K562 (cell line): Measurements from ENCODE around the gene MRPL38. TPM values are rescaled to one million over a fixed set of nuclear protein-coding genes. Genes with fewer than 3 reads are reported as not detected.

ENCODE experiments used
- ARNT ChIP-seq, 2 experiments: fragments of 450-650 bp; IDR thresholded peaks; 2 replicates each; pipeline ENCODE4 v1.6.1; 2016; ENCODE audit warnings: mild to moderate bottlenecking in 1 of 2
- DDX20 ChIP-seq: fragments of 450-650 bp; IDR thresholded peaks from 2 replicates; pipeline ENCODE4 v1.6.1; 2016; ENCODE audit warnings: missing genetic modification characterization, low read depth, mild to moderate bottlenecking, missing compliant biosample characterization, moderate library complexity
- FOS ChIP-seq: IDR thresholded peaks from 3 replicates; pipeline ENCODE4 v1.6.1; 2011; ENCODE audit not compliant: insufficient read length; ENCODE audit errors: extremely low read depth
- GATA2 ChIP-seq: sonication (generic); formaldehyde crosslinking; IDR thresholded peaks from 2 replicates; pipeline ENCODE4 v1.4.0; 2020; ENCODE audit warnings: mild to moderate bottlenecking, missing genetic modification reagents
- KDM4B ChIP-seq, 2 experiments: fragments of 450-650 bp in 1 of 2; sonication (generic) in 1 of 2; IDR thresholded peaks; 2 replicates each; pipeline ENCODE4 v1.6.1; 2016 to 2017; ENCODE audit warnings: borderline replicate concordance in 2 of 2, antibody characterized with exemption in 1 of 2, low read depth in 1 of 2, mild to moderate bottlenecking in 1 of 2
- MCM2 ChIP-seq: fragments of 450-650 bp; IDR thresholded peaks from 2 replicates; pipeline ENCODE4 v1.6.1; 2017; ENCODE audit warnings: low read depth, mild to moderate bottlenecking
- MTA2 ChIP-seq: fragments of 450-650 bp; IDR thresholded peaks from 2 replicates; pipeline ENCODE4 v1.6.1; 2016; ENCODE audit warnings: low read depth
- NFE2 ChIP-seq: IDR thresholded peaks from 2 replicates; pipeline ENCODE4 v1.6.1; 2014; ENCODE audit warnings: antibody characterized with exemption, low read depth
- NFE2L1 ChIP-seq: fragments of 450-650 bp; IDR thresholded peaks from 2 replicates; pipeline ENCODE4 v1.6.1; 2016; ENCODE audit warnings: missing genetic modification characterization, low read depth, mild to moderate bottlenecking, missing compliant biosample characterization, moderate library complexity, borderline replicate concordance
- PHF21A ChIP-seq: fragments of 450-650 bp; IDR thresholded peaks from 2 replicates; pipeline ENCODE4 v1.6.1; 2017; ENCODE audit warnings: low read depth, borderline replicate concordance
- POLR2AphosphoS2 ChIP-seq: IDR thresholded peaks from 2 replicates; pipeline ENCODE4 v1.6.1; 2012; ENCODE audit warnings: low read length, improper control_type of control experiment
- SRF ChIP-seq, 2 experiments: fragments of 250-450, 450-650 bp in 1 of 2; sonication (Bioruptor Pico) in 1 of 2; sonication (generic) in 1 of 2; formaldehyde crosslinking; IDR thresholded peaks; 2 replicates each; pipeline versions ENCODE4 v1.5.0 to v1.5.1; 2020 to 2022; ENCODE audit warnings: mild to moderate bottlenecking in 1 of 2, missing genetic modification reagents in 1 of 2
- TEAD2 ChIP-seq: fragments of 450-650 bp; IDR thresholded peaks from 2 replicates; pipeline ENCODE4 v1.6.1; 2016; ENCODE audit warnings: missing genetic modification characterization, control low read depth, missing compliant biosample characterization
- ZBTB7A ChIP-seq: IDR thresholded peaks from 2 replicates; pipeline ENCODE4 v1.6.1; 2011; ENCODE audit warnings: low read depth, mild to moderate bottlenecking, low read length, moderate library complexity, borderline replicate concordance; ENCODE audit not compliant: control insufficient read depth
- ZNF165 ChIP-seq: fragments of 250-450 bp; sonication (Bioruptor Pico); IDR thresholded peaks from 2 replicates; pipeline ENCODE4 v1.4.0; 2020; ENCODE audit warnings: borderline replicate concordance
- ZNF316 ChIP-seq: fragments of 450-650 bp; IDR thresholded peaks from 2 replicates; pipeline ENCODE4 v1.6.1; 2016
- ZNF583 ChIP-seq: fragments of 250-450 bp; sonication (Bioruptor Pico); IDR thresholded peaks from 2 replicates; pipeline ENCODE4 v1.4.0; 2020
- ZNF785 ChIP-seq: fragments of 250-450 bp; sonication (Bioruptor Pico); IDR thresholded peaks from 2 replicates; pipeline ENCODE4 v1.4.0; 2020; ENCODE audit warnings: mild to moderate bottlenecking
- polyA plus RNA-seq, 8 experiments: library from polyadenylated mRNA; depleted of rRNA in 4 of 8; stranded (reverse) in 5 of 8; unstranded in 3 of 8; fragments of >200 nt; fragmentation: Nextera tagmentation in 2 of 8; fragmentation: Illumina TruSeq in 1 of 8; extraction: Ambion mirVana in 2 of 8; extraction: Trizol in 1 of 8; gene quantifications; 2 replicates each; pipeline versions ENCODE4 v1.2.1 to v1.2.3, GENCODE V29; 2011 to 2014; ENCODE audit warnings: inconsistent platforms in 1 of 8, missing spikeins in 1 of 8
- total RNA-seq, 7 experiments: library from RNA; depleted of rRNA in 6 of 7; stranded (reverse); fragments of >200 nt in 6 of 7; fragmentation: Illumina TruSeq in 2 of 7; extraction: Trizol in 2 of 7; gene quantifications; 2 replicates each; pipeline versions ENCODE4 v1.2.1 to v1.2.3, GENCODE V29; 2011 to 2021; ENCODE audit warnings: low replicate concordance in 1 of 7
- TF ChIP-seq, protein P1 (sequence below), 2 experiments: fragments of 450-650 bp; conservative IDR thresholded peaks; 2 replicates each; pipeline ENCODE4 v1.6.1; 2017; ENCODE audit warnings: mild to moderate bottlenecking in 2 of 2, moderate library complexity in 2 of 2
- TF ChIP-seq, protein P2 (sequence below), 2 experiments: fragments of 450-650 bp; IDR thresholded peaks; 2 replicates each; pipeline ENCODE4 v1.6.1; 2016; ENCODE audit warnings: mild to moderate bottlenecking in 2 of 2, borderline replicate concordance in 1 of 2, low read depth in 1 of 2, moderate library complexity in 1 of 2

The MRPL38 gene
- total and polyA plus RNA-seq, 9 of the 15 experiments (the other 6 are each of a cell fraction or from before 2014, with no cell fraction given): 4.5 to 154 (median 48.5) TPM

DNA sequence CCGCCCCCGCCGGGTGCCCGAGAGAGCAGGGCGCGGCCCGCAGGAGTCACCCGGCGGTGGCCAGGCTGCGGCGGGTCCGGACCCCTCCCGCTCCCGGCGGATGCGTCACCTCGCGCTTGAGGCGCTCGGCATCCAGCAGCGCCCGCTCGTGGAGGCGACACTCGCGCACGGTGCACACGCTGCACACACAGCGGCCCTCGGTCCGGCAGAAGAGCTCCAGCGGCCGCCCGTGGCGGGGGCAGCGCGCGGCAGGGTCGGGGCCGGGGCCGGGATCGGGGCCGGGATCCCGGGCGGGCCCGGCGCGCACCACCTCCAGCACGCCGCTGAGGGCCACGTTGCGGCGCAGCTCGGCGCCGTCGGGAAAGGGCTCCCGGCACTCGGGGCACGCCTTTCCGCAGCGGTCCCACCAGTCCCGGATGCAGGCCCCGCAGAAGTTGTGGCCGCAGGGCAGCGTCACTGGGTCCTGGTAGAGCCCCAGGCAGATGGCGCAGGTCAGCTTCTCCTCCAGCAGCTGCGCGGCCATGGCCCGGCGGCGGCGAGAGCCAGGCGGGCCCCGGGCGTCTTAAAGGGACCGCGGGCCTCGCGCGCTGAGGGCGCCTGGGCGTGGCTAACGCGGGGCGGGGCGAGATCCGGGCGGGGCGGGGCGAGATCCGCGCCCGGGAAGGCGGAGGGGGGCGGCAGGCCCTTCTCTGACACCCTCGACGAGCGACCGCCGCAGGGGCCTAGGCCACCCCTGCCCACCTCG lies 8.1 kb downstream of the MRPL38 start, which contains the start of gene TRIM65 (continued):
- 0 out of 4 replicates have a peak, but pooled peaks of 1 of the 2 experiments have one; percentile 21 for TF ChIP-seq KDM4B (IDR thresholded peaks at IDR 0.05; ENCODE audit: borderline replicate concordance in 2 of 2, low read depth in 1 of 2)
- TF ChIP-seq, protein P1, sequence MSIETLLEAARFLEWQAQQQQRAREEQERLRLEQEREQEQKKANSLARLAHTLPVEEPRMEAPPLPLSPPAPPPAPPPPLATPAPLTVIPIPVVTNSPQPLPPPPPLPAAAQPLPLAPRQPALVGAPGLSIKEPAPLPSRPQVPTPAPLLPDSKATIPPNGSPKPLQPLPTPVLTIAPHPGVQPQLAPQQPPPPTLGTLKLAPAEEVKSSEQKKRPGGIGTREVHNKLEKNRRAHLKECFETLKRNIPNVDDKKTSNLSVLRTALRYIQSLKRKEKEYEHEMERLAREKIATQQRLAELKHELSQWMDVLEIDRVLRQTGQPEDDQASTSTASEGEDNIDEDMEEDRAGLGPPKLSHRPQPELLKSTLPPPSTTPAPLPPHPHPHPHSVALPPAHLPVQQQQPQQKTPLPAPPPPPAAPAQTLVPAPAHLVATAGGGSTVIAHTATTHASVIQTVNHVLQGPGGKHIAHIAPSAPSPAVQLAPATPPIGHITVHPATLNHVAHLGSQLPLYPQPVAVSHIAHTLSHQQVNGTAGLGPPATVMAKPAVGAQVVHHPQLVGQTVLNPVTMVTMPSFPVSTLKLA (conservative IDR thresholded peaks at IDR 0.05): peak in 1 of 2 experiments; percentile 79
- TF ChIP-seq ZNF583: no peak
- TF ChIP-seq SRF (CRISPR knock-in tag; IDR thresholded peaks at IDR 0.05): peak in 1 of 2 experiments; percentile 38; a peak in 2 of 4 replicates
- TF ChIP-seq PHF21A: no peak
- no peak for TF ChIP-seq ZNF165 (CRISPR knock-in tag)
- no peak for TF ChIP-seq GATA2 (CRISPR knock-in tag)
- no peak for TF ChIP-seq NFE2L1 (tag)
- TF ChIP-seq MTA2: no peak
- TF ChIP-seq, protein P2, sequence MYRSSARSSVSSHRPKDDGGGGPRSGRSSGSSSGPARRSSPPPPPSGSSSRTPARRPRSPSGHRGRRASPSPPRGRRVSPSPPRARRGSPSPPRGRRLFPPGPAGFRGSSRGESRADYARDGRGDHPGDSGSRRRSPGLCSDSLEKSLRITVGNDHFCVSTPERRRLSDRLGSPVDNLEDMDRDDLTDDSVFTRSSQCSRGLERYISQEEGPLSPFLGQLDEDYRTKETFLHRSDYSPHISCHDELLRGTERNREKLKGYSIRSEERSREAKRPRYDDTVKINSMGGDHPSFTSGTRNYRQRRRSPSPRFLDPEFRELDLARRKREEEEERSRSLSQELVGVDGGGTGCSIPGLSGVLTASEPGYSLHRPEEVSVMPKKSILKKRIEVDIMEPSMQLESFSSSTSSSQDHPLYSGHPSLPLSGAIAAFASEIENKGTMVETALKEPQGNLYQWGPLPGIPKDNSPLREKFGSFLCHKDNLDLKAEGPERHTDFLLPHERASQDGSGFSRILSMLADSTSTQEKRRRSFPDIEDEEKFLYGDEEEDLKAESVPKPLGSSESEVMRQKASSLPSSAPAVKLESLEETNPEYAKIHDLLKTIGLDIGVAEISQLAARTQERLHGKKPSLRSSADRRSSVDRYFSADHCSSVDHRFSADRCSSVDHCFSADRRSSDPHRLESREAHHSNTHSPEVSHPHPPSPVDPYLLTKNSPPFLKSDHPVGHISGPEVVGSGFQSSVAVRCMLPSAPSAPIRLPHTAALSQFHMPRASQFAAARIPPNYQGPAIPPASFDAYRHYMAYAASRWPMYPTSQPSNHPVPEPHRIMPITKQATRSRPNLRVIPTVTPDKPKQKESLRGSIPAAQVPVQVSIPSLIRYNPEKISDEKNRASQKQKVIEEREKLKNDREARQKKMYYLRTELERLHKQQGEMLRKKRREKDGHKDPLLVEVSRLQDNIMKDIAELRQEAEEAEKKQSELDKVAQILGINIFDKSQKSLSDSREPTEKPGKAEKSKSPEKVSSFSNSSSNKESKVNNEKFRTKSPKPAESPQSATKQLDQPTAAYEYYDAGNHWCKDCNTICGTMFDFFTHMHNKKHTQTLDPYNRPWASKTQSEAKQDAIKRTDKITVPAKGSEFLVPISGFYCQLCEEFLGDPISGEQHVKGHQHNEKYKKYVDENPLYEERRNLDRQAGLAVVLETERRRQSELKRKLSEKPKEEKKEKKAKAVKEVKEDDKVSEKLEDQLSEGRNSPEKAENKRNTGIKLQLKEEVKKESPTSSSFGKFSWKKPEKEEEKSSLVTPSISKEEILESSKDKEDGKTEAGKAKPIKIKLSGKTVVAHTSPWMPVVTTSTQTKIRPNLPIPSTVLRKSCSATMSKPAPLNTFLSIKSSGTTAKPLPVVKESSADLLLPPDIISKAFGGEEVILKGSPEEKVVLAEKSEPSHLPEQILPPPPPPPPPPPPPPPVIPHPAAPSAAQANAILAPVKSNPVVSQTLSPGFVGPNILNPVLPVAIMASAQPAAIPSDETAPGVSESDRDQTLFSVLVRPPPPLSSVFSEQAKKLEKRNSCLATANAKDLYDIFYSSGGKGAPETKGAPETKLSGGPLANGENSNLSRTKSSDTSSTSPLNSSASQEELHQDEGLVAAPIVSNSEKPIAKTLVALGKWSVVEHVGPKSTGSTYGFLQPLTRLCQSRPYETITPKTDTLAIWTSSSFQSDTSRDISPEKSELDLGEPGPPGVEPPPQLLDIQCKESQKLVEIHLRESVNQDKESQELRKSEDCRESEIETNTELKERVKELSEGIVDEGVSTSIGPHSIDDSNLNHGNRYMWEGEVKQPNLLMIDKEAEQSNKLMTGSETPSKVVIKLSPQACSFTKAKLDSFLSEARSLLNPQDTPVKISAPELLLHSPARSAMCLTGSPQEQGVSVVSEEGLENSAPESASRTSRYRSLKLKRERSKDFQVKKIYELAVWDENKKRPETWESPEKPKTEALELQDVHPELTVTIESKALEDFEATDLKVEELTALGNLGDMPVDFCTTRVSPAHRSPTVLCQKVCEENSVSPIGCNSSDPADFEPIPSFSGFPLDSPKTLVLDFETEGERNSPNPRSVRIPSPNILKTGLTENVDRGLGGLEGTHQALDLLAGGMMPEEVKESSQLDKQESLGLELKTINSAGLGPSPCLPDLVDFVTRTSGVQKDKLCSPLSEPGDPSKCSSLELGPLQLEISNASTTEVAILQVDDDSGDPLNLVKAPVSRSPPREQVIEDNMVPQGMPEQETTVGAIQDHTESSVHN (IDR thresholded peaks at IDR 0.05; ENCODE audit: borderline replicate concordance in 1 of 2, low read depth in 1 of 2): no peak
- TF ChIP-seq ZBTB7A: peak; percentile 80; the same call in 1 of the 2 replicates
- no peak for TF ChIP-seq ZNF316
- TF ChIP-seq TEAD2 (tag): no peak
- TF ChIP-seq DDX20 (tag): no peak
- TF ChIP-seq POLR2AphosphoS2: no peak
- no peak for TF ChIP-seq ZNF785 (CRISPR knock-in tag)
- no peak for TF ChIP-seq FOS
- no peak for TF ChIP-seq ARNT (IDR thresholded peaks at IDR 0.05)
- TF ChIP-seq NFE2: no peak
- TF ChIP-seq MCM2: no peak
